Glutamatergic neuron (in vitro differentiated cells): ENCODE results near the gene FAM168B. TPM values are rescaled to one million over a fixed set of nuclear protein-coding genes. Genes with fewer than 3 reads are reported as not detected.

Experiments
- DNase-seq: peaks from one replicate; pipeline ENCODE4 v3.0.0; 2022
- H3K27ac Mint-ChIP-seq: one replicate; pipeline ENCODE4 v1.8.0; 2020; ENCODE audit warnings: mild to moderate bottlenecking, mixed read lengths, inconsistent platforms; ENCODE audit not compliant: unreplicated experiment
- H3K27me3 Mint-ChIP-seq: one replicate; pipeline ENCODE4 v1.8.0; 2020; ENCODE audit warnings: mild to moderate bottlenecking, moderate library complexity, mixed read lengths, inconsistent platforms; ENCODE audit not compliant: unreplicated experiment
- H3K36me3 Mint-ChIP-seq: one replicate; pipeline ENCODE4 v1.8.0; 2020; ENCODE audit warnings: mild to moderate bottlenecking, mixed read lengths, inconsistent platforms; ENCODE audit not compliant: unreplicated experiment
- H3K4me1 Mint-ChIP-seq: one replicate; pipeline ENCODE4 v1.8.0; 2020; ENCODE audit warnings: mild to moderate bottlenecking, low read depth, mixed read lengths, inconsistent platforms; ENCODE audit not compliant: unreplicated experiment
- H3K4me3 Mint-ChIP-seq: one replicate; pipeline ENCODE4 v1.8.0; 2020; ENCODE audit warnings: mild to moderate bottlenecking, mixed read lengths, inconsistent platforms; ENCODE audit not compliant: unreplicated experiment
- H3K9me3 Mint-ChIP-seq: one replicate; pipeline ENCODE4 v1.8.0; 2020; ENCODE audit warnings: mild to moderate bottlenecking, moderate library complexity, mixed read lengths, inconsistent platforms; ENCODE audit not compliant: unreplicated experiment
- CTCF ChIP-seq: fragments of 200-600 bp; sonication (generic); IDR thresholded peaks from one replicate; pipeline ENCODE4 v1.5.0; 2021; ENCODE audit not compliant: partially characterized antibody, unreplicated experiment
- total RNA-seq: library from RNA; stranded (reverse); fragmentation: NEBNext Ultra II Directional; extraction: Animal tissue kit (Norgen Biotek cat#: 25700); gene quantifications from one replicate; pipeline ENCODE4 v1.2.1, GENCODE V29; 2021; ENCODE audit not compliant: unreplicated experiment

Gene FAM168B
- total RNA-seq, 1 donor from 2014 or later = 118 TPM

DNA sequence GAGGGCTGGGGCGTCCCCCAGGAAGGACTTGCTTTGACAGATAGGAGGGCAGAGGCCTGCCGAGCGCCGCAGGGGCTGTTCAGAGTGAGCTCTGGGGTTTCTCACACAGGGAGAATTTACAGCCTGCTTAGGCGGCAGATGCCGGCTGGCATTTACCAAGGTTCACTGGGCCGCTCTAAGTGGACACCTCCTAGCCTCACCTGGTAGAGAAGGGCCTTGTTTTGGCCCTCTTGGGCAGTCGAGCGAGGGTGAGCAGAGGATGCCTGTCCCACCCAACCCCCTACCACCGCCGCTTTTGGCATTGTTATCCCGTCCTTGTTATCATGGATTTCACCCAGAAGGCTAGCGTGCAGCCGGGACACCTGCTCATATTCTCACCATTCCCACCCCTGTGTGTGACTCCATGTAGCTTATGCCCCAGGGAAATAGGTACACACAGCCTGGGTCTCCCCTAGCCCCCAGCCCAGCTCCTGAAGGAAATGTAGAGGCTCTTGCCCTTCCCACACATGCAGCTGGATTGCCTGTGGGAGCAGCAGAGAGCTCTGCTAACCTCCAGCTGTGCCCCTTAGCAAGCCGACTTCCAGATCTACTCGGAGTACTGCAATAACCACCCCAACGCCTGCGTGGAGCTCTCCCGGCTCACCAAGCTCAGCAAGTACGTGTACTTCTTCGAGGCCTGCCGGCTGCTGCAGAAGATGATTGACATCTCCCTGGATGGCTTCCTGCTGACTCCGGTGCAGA lies 52.4 kb downstream of the FAM168B start:
- no peak for TF ChIP-seq CTCF

DNA sequence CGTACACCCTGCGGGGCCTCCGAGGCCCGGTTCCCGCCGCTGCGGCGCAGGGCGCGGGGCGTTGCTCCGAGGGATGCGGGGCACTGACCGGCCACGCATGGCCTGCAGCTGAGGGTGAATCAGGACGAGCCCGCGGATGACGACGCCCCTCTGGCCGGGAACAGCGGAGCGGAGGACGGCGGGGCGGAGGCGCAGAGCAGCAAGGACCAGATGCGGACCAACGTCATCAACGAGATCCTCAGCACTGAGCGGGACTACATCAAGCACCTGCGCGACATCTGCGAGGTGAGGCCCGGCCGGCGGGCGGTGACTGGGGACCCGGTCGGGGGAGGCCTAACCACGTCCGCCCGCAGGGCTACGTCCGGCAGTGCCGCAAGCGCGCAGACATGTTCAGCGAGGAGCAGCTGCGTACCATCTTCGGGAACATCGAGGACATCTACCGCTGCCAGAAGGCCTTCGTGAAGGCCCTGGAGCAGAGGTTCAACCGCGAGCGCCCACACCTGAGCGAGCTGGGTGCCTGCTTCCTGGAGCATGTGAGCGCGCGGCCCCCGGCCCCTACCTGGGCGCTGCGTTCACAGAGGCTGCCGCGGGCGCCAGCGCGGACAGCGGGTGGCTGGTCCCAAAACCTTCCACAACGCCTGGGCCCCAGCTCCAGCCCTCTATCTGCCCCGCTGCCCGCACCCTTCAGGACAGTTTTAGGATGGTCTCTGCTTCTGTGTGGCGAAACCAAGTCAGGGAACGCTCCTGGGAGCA lies 53.2 kb downstream of the FAM168B start:
- Mint-ChIP-seq H3K4me3 (no peak overlapping the region), H3K36me3 (no peaks in the 10 kb centered on the region), H3K9me3 (peaks cover 10% of the 10 kb centered on the region), H3K27ac (no peak overlapping the region), H3K4me1 (peaks cover 16% of the 10 kb centered on the region), H3K27me3 (peaks cover 1% of the 10 kb centered on the region)
- TF ChIP-seq CTCF = no peak
- DNase-seq = no peak

More for the DNA sequence above, 52.4 kb downstream of the FAM168B start:
- peak overlapping the region; percentile 92 for H3K27ac Mint-ChIP-seq
- peaks cover 10% of the 10 kb centered on the region for H3K9me3 Mint-ChIP-seq
- H3K27me3 Mint-ChIP-seq = peaks cover 1% of the 10 kb centered on the region
- H3K4me1 Mint-ChIP-seq = peaks cover 16% of the 10 kb centered on the region
- H3K4me3 Mint-ChIP-seq = no peak overlapping the region
- no peak for DNase-seq
- no peaks in the 10 kb centered on the region for H3K36me3 Mint-ChIP-seq

DNA sequence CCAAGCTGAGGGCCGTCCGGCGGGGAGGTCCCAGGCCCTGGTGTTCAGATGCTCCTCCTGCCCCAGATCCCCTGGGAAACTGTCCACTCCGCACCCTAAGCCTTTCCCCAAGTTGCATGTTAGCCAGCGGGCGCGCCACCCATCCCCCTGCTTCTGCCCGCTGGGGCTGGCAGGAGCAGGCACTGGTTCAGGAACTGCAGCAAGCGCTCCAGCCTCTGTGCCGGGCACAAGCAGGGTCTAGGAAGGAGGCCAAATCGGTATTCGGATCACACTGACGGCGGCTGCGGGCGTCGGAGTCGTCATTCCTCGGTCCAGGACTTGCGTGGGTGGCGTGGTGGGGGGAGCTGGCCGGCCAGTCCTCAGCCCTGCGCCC lies 53.7 kb downstream of the FAM168B start:
- H3K9me3 Mint-ChIP-seq = peaks cover 10% of the 10 kb centered on the region
- no peak overlapping the region for H3K4me3 Mint-ChIP-seq
- H3K36me3 Mint-ChIP-seq = no peaks in the 10 kb centered on the region
- TF ChIP-seq CTCF = no peak
- peaks cover 1% of the 10 kb centered on the region for H3K27me3 Mint-ChIP-seq
- H3K4me1 Mint-ChIP-seq = peaks cover 16% of the 10 kb centered on the region
- no peak overlapping the region for H3K27ac Mint-ChIP-seq
- DNase-seq = no peak

DNA sequence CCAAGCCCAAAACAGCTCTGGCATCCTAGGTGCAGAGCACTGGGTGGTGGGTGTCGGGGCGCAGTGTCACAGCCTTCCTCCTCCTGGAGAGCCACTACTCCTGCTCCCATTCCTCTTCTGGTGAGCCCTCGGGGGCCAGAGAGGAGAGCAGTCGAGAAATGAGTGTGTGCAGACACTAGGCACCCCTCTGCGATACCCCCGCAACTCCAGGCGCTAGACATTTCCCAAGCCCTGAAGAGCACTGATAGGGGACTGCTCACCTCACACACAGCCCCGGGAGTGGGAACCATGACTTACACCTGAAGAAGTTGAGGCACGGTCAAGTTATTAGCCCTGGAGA lies 54.2 kb downstream of the FAM168B start:
- Mint-ChIP-seq H3K4me1 (peaks cover 18% of the 10 kb centered on the region), H3K9me3 (peaks cover 10% of the 10 kb centered on the region), H3K4me3 (no peak overlapping the region), H3K27me3 (peaks cover 1% of the 10 kb centered on the region), H3K27ac (no peak overlapping the region), H3K36me3 (no peaks in the 10 kb centered on the region)
- no peak for DNase-seq
- TF ChIP-seq CTCF = no peak
